KBM-7 (cell line): ENCODE measurements around the gene DCUN1D2.
"Not testable (repeated sequence)": the region's sequence is repeated elsewhere in the genome, so short reads cannot be mapped to it uniquely, and the experiment has no call there.

Experiments
- DNase-seq: peaks from one replicate; pipeline ENCODE4 v3.0.0-alpha.2; 2015
- in situ Hi-C: fragments of 300-500 bp; cut with MboI; formaldehyde crosslinking; loops from 2 replicates; pipeline ENCODE4 v1.14.3; 2020; ENCODE audit warnings: low sequenced_read_pairs, low pct_unique_long_range_greater_than_20kb, mixed read lengths

Gene DCUN1D2

DNA sequence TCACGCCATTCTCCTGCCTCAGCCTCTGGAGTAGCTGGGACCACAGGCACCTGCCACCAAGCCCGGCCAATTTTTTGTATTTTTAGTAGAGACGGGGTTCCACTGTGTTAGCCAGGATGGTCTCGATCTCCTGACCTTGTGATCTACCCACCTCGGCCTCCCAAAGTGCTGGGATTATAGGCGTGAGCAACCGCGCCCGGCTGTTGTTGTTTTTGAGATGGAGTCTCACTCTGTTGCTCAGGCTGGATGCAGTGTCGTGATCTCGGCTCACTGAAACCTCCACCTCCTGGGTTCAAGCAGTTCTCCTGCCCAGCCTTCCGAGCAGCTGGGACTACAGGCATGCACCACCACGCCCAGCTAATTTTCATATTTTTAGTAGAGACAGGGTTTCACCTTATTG is 31.9 kb upstream of the DCUN1D2 start:
- in situ Hi-C loops, DNase-seq: not testable (repeated sequence)

DNA sequence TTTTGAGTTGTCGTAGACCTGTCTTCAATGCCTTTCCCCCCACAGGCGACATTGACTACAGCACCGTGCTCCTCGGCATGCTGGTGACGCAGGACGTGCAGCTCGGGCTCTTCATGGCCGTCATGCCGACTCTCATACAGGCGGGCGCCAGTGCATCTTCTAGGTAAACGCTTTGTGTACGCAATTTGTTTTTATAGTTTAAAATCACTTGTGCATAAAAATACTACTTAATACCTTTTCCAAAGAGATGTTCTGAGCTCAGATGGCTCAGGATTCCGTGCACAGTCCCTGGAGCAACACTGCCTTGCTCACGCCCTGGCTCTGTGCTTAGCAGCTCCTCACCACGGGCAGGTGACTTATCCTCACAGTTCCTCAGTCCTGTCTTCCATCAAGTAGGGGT is 30.1 kb upstream of the DCUN1D2 start:
- in situ Hi-C loops, result no loop called here
- DNase-seq, result no peak

DNA sequence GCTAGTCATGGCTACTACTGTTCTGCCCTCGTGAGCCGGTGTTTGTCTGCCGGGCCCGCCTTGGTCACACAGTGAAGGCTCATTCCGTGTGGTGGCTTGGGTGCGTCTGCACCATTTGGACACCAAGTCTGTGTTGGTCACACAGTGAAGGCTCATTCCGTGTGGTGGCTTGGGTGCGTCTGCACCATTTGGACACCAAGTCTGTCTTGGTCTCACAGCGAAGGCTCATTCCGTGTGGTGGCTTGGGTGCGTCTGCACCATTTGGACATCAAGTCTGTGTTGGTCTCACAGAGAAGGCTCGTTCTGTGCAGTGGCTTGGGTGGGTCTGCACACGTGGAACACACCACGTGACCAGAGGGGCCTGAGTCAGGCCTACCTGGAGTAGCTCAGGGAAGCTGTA is 29.0 kb upstream of the DCUN1D2 start:
- in situ Hi-C loops, result no loop called here
- no peak for DNase-seq

DNA sequence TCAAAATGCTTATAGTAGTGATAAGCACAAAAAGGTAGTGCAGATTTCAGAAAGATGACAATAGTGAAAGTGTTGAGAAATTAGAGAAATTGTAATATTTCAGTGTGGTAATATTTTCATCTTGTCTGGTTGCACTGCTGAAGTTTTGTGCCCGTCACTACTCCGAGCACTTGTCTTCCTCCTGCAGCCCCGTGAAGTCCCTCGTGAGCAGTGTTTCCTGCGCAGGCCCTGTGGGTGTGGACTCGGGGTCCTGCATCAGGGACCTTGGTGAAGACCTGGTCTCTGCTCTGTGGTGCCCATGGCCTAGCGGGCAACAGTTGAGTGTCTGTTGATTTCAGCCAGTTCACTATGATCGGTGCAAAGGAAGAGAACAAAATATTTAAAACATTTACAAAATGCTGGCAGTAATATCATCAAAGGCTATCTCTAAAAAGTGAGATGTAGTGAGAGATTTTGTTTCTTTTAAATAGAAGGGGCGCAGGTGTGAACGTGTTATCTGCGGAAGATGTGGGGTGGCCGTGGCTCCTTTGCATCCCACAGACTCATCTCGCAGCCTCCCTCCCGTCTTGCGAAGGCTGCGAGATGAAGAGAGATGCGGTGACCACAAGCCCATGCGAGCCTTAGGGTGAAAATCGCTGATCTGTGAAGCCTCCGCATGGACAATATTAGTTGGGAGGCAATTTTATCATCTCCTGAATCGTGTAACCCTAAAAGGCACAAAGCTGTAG is 27.7 kb upstream of the DCUN1D2 start:
- in situ Hi-C loops, result no loop called here
- no peak for DNase-seq

DNA sequence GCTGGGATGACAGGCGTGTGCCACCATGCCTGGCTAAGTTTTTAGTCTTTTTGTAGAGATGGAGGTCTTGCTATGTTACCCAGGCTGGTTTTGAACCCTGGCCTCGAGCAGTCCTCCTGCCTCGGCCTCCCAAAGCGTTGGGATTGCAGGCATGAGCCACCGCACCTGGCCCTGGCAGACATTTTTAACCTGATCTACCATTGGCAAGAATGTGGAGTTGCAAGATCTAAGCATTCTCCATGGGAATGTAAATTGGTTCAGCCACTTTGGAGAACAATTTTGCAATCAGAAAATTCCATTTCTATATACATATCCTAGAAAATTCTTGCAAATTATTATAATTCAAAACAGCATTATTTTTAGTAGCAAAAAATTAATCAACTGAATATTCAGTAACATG is 24.3 kb upstream of the DCUN1D2 start:
- no peak for DNase-seq
- in situ Hi-C loops, result no loop called here

DNA sequence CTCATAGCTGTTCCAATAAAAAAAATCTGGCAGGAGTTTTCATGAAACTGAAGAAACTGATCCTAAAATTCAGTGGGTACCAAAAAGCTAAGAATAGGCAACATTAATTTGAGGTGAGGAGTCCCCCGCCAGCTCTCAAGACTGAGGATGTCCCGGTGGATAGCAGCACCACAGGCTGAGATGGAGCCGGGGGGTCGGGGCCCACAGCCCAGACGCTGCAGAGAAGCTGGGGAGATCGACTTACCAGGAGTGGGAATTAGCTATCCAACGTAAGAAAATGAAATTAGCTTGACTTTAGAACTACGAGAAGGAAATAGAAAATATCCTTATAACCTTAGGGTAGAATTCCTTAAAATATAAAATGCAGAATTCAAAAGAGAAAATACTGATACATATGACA is 23.2 kb upstream of the DCUN1D2 start:
- in situ Hi-C loops, result no loop called here
- DNase-seq, result no peak

DNA sequence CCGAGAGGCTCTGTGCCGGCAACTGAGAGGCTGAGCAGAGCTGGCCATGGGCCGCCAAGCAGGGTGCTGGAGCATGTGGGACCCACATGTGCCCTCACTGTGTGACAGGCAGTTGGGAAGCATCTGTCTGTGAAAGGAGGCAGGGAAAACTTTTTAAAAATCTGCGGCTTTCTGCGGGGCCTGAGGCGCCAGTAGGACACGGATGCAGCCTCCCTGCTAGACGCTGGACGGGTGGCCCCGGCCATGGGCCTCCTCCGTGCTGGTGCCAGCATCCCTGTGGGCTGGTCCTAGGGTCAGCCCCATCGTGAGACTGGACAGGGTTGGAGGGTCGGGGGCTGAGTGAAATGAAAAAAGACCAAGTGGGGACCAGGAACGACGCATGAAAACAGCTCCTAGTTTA is 20.9 kb upstream of the DCUN1D2 start:
- in situ Hi-C loops, result no loop called here
- DNase-seq, result no peak

DNA sequence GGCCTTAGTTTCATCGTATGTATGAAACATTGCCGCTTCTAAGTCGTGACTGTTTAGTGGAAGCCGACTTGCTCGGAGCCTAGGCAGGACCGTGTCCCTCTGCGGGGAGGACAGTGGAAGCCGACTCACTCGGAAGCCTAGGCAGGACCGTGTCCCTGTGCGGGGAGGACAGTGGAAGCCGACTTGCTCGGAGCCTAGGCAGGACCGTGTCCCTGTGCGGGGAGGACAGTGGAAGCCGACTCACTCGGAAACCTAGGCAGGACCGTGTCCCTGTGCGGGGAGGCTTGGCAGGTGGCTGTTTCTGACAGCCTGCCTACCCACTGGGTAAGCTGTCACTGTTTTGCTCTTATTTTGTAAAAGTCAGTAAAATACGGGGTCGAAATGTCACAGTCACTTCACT is 20.4 kb upstream of the DCUN1D2 start:
- DNase-seq, result no peak
- in situ Hi-C loops, result no loop called here

DNA sequence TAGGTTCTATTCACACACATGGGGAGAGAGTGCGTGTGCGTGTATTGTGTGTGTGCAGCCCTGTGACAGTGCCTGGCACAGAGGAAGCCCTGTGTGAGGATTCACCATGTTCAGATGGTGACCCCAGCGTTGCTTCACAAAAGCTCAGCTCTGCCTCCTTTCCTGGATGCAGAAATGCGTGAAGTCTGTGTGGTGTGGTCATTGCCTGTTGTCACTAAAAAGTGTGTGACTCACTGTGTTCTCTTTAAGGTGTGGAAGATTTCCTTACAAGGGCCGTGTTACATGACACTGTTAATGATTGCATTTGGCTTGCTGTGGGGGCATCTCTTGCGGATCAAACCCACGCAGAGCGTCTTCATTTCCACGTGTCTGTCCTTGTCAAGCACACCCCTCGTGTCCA is 19.5 kb upstream of the DCUN1D2 start:
- DNase-seq, result no peak
- in situ Hi-C loops, result no loop called here

DNA sequence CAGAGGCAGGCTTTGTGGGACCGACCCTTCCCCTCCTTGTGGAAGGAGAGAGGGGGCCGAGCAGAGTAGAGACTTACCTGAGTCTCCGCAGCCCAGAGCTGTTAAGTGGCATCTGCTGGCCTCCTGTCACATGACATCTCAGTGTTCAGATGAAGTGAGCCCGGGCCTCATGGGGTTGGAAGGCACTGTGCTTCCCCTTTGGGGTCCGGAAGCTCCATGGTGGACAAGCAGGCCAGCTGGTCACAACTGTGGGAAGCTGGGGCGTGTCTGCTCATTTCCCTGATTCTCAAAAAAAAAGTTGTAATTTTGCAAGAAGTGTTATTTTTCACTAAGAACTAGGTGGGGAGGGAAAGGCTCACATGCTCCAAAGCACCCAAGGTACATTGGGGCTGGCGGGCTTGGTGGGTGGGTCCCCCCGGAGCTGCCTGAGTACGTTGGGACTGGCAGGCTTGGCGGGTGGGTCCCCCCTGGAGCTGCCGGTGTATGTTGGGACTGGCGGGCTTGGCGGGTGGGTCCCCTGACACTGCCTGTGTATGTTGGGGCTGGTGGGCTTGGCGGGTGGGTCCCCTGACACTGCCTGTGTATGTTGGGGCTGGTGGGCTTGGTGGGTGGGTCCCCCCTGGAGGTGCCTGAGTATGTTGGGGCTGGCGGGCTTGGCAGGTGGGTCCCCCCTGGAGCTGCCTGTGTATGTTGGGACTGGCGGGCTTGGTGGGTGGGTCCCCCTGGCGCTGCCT is 18.2 kb upstream of the DCUN1D2 start:
- in situ Hi-C loops, result no loop called here

DNA sequence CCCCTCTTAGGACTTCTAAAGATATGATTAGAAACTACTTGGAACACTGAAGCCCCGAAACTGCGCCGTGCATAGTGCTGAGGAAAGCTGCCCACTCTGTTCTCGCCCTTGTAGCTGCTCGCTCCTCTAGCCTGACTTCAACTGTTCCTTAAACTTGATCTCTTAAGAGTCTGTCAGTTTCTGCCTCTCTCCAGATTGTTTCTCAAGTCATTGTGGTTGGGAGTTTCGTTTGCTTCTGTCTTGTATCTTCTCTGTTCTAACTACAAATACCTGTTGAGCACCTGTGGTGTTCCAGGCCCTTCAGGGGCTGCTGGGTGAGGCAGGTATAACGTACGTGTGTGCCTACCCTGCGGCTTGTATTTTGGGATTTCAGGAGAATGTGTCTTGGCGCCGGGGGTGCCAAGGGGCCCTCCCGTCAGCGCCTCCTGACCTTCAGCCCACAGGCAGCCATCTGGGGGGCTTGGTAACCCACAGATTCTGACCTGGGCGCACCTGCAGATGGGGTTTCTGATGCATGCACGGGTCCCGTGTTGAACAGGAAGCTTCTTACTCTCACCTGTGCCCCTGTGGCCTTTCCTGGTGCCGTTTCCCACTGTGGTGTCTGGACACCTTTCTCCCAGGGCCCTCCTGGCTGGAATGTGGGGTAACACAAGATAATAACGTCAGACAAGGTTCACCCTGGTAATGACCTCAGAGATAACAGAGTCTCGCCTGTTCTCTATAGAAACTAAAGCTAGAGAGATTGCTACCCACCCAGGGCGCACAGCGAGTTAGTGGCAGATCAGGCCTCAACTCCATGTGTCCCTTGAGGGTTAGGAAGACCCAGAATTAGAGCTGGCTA is 17.2 kb upstream of the DCUN1D2 start:
- in situ Hi-C loops, result no loop called here
- DNase-seq, result no peak

More for the DNA sequence above, 18.2 kb upstream of the DCUN1D2 start:
- DNase-seq, result no peak

DNA sequence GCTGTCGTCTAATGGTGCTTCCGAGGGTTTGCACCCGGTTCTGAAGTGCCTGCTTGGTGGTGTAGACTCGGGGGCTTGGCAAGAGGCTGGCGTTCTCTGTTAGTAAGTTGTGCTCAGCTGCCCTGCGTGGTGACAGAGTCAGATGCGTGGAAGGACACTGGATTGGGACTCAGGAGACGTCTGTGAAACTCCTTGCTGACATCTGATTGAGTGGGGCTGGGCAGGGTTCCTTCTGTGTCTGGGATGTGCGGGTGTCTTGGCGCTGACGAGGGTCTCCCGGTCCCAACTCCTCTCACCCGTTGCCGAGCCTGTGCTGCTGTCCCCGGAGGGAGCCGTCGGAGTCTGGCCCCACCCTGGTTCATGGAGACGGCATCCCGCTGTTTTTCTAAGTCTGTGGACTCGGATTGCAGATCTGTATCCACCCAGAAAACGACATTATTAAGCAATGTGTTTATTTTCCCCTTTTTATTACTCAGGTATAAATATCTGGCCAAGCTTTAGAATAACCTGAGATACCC is 16.4 kb upstream of the DCUN1D2 start:
- in situ Hi-C loops, result no loop called here

DNA sequence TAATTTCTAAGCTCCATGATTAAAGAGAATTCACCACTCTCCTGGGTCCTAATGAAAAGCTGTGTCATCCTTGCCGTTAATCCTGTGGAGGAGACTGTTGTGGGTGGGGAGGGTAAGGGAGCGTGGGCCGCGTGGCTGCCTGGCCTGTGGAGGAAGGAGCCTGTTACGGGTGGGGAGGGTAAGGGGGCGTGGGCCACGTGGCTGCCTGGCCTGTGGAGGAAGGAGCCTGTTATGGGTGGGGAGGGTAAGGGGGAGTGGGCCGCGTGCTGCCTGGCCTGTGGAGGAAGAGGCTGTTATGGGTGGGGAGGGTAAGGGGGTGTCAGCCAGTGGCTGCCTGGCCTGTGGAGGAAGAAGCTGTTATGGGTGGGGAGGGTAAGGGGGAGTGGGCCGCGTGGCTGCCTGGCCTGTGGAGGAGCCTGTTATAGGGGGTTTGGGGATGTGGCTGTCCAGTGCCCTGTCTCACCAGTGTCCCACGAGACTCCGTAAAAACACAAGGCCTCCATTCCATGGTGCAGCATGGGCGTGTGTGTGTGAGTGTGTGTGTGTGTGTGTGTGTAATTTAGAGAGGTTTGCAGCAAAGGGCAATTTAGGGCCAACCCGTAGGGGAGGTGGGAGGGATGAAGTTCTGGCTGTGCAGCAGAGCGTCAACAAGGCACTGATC is 15.6 kb upstream of the DCUN1D2 start:
- DNase-seq, result peak; percentile 46
- in situ Hi-C loops, result no loop called here

More for the DNA sequence above, 16.4 kb upstream of the DCUN1D2 start:
- DNase-seq, result no peak

DNA sequence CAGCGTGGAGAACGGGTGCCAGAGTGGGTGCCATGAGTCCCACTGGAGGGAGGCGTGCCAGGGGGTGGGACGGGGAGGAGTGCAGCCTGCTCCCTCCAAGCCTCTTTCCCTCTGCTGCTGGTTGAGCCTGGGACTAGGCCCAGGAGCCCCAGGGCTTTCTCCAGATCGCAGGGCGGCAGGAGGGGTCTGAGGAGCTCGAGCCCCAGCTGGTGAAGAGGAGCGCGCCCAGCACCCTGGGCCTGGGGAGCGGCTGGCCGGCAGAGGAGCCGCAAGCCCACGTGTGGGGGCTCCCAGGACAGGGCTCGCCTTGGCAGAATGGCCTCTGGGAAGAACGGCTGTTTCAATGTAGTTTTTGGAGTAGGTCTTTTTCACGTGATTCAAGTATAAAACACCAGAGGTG is 12.2 kb upstream of the DCUN1D2 start:
- in situ Hi-C loops, result no loop called here
- DNase-seq, result no peak

DNA sequence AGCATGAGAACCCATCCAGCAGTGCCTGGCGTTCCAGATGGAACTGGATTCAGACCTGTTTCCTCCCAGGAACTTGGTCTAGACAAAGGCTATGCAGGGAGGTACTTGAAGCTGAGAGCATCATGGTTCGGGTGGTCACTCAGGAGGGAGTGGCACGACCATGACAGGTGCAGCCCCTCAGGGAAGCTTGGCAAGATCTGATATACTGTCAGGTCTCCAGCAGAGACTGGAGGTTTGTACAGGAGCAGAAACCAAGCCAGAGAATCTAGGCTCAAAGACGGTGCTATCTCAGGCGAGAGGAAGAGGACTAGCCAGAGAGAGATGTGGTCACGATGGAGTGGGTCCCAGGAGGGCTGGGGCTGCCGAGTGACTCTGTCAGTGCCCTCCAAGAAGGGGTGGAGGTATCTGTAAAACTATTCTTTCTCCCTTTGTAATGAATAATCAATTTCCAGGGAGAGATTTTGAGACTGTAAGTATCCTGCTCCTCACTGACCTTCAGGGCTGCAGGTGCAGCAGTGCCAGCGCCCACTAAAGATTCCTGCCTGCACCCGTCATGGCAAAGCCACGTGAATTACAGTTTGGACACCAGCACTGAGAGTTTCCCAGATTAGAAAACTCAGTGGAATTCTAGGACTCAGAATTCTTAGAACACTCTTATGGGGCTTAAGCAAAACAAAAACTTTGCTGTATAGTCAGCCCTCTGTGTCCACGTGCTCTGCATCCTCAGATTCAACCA is 10.2 kb upstream of the DCUN1D2 start:
- in situ Hi-C loops, result no loop called here
- DNase-seq, result no peak

DNA sequence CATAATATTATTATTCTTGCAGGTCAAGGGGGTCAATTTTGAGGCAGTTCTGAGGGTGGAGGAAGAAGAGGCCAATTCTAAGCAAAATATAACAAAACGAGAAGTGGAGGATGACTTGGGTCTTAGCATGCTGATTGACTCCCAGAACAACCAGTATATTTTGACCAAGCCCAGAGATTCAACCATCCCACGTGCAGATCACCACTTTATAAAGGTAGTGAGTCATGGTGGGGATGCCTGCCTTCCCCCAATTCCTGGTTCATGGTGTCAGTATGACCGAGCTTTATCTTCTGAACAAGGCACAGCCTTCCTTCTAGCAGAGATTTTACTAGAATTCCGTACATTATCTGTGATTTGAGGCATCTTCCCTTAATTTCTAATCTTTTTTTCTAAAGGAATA is 9.4 kb upstream of the DCUN1D2 start:
- in situ Hi-C loops, result no loop called here
- DNase-seq, result no peak

DNA sequence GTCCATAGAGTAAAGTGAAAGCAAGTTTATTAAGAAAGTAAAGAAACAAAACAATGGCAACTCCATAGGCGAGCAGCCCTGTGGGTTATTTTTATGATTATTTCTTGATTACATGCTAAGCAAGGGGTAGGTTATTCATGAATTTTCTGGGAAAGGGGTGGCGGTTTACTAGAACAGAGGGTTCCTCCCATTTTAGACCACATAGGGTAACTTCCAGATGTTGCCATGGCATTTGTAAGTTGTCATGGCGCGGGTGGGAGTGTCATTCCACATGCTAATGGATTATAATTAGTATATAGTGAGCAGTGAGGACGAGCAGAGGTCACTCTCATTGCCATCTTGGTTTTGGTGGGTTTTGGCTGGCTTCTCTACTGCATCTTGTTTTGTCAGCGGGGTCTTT is 8.4 kb upstream of the DCUN1D2 start:
- in situ Hi-C loops, result no loop called here
- no peak for DNase-seq

DNA sequence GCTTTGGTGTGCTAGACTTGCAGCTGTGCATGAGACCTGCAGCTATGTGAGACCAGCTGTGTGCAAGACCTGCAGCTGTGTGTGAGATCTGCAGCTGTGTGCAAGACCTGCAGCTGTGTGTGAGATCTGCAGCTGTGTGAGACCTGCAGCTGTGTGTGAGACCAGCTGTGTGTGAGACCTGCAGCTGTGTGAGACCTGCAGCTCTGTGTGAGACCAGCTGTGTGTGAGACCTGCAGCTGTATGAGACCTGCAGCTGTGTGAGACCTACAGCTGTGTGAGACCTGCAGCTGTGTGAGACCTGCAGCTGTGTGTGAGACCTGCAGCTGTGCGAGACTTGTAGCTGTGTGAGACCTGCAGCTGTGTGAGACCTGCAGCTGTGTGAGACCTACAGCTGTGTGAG is 6.7 kb upstream of the DCUN1D2 start:
- in situ Hi-C loops, result no loop called here
- DNase-seq, result no peak
